Measurements from ENCODE around the gene CISH.

CISH gene

DNA sequence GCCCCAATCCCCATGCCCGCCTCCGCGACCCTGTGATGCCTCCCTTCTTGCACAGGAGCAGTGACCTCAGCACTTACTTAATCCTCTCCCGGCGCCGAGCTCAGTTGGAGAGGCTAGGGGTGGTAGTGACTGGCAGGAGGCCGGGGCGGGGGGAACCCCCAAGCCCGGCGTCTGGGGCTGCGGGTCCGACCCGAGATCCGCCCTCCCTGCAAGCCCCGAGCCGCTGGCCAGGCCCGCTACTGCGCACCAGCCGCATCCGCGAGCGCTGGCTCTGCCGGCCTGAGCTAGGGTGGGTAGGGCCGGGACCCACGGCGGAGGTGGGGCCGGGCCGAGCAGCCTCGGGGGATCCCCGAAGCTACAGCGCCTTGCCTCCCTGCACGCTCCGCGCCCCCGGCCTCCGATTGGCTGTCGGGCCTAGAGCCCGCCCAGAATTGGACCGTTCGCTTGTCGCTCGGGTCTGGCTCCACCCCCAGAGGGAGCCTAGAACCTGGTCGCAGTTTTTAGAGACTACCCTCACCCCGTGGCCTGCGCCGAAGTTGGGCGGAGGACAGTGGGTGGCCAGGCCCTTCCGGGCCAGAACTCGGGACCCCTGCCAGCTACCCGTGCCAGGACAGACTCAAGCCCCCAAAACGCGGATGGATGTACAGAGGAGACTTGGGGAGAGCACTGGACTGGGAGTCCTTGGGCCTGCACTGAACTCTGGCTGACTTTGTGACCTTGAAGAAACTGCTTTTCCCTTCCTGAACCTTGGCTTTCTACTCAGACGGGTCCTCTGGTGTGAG lies 44.0 kb downstream of the CISH start, which contains the start of gene C3orf18:
Gene C3orf18, minus strand, starts transcription at position 362 of the 782 bp plus-strand sequence. CDS start 2,048 bp downstream, outside the sequence.
- TF ChIP-seq Cebpa-rat (IDR thresholded peaks at IDR 0.05), result no peak
- peaks cover 0 to 11% (median 0%) of the 10 kb centered on the region in 11 experiments; a peak in 2 of 22 replicates for H3K27me3 ChIP-seq
- H3K4me3 ChIP-seq, result peak within 1 kb of the TSS; percentile 74 to 98 (median 82)
- peaks cover 37 to 60% (median 48%) of the 10 kb centered on the region in 10 experiments for H3K4me1 ChIP-seq
- peak within 1 kb of the TSS; percentile 64 to 93 (median 85) for H3K9ac ChIP-seq
- H3K27ac ChIP-seq, result peak within 1 kb of the TSS in 10 of 11 experiments; percentile 49 to 93 (median 82); a peak in 19 of 22 replicates
- peak within 1 kb of the TSS; percentile 79 to 96 (median 90) for H3K4me2 ChIP-seq
- H3K36me3 ChIP-seq, result peaks cover 2 to 13% (median 4%) of the 10 kb centered on the region in 11 experiments; a peak in 15 of 22 replicates
- H3K9me3 ChIP-seq (replicated peaks in 1 of 11), result no peaks in the 10 kb centered on the region
- peaks cover 0 to 7% (median 0%) of the 10 kb centered on the region in 11 experiments; a peak in 1 of 22 replicates for H4K20me1 ChIP-seq

DNA sequence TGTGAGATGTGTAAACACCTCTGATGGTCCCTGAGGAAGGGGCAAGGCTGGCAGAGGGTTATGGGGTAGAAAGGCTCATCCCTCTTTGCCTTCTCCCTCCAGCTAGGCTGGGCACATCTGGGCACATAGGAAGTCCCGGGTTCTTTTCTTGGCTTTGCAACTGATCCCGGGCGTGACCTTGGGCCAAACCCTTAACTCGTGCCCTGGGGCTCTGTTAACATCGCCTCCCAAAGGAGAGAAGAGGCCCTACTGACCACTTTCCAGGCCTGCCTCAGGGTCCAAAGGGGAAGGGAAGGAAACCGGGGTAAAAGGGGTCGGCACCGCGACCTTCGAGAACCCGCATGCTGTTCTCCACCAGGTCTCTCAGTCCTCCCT lies 44.6 kb downstream of the CISH start:
- peak overlapping the region; percentile 53 to 98 (median 69) for H3K4me3 ChIP-seq

DNA sequence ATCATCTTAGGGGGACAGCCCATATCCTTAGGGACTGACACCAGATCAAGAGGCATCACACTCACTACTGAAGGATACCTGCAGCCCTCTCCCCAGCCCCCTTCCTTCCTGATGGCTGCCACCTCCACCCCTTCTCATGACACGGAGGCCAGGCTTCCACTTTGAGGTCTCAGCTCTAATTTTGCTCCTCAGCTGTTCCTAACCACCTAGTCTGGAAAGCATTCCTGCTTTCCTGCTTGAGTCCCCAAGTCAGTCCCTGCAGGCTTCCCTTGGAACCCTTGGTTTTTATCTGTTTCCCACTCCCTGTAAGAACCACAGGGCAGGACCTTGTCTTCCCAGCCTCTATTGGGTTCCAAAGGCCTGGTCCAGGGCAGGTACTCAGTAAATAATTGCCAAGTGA lies 47.3 kb downstream of the CISH start:
- Histone ChIP-seq H3K4me2 (no peak overlapping the region), H3K4me1 (peaks cover 22 to 33% (median 26%) of the 10 kb centered on the region in 10 experiments), H3K9ac (no peak overlapping the region; a peak in 1 of 22 replicates), H3K4me3 (no peak overlapping the region), H3K27me3 (peaks cover 0 to 11% (median 0%) of the 10 kb centered on the region in 11 experiments; a peak in 2 of 22 replicates), H3K36me3 (no peaks in the 10 kb centered on the region), H4K20me1 (peaks cover 0 to 7% (median 0%) of the 10 kb centered on the region in 11 experiments; a peak in 1 of 22 replicates), H3K27ac (no peak overlapping the region), H3K9me3 (replicated peaks in 1 of 11) (no peaks in the 10 kb centered on the region)
- no peak for TF ChIP-seq Cebpa-rat (IDR thresholded peaks at IDR 0.05)

More for the DNA sequence above, 44.6 kb downstream of the CISH start:
- Histone ChIP-seq H3K4me2 (peak overlapping the region; percentile 79 to 96 (median 90)), H3K9ac (peak overlapping the region; percentile 64 to 75 (median 70)), H3K27ac (peak overlapping the region in 7 of 11 experiments; percentile 49 to 93 (median 56); a peak in 12 of 22 replicates), H3K4me1 (peaks cover 35 to 54% (median 42%) of the 10 kb centered on the region in 10 experiments), H3K9me3 (replicated peaks in 1 of 11) (no peaks in the 10 kb centered on the region), H3K27me3 (peaks cover 0 to 11% (median 0%) of the 10 kb centered on the region in 11 experiments; a peak in 2 of 22 replicates), H4K20me1 (peaks cover 0 to 7% (median 0%) of the 10 kb centered on the region in 11 experiments; a peak in 1 of 22 replicates), H3K36me3 (peaks cover 0 to 10% (median 0%) of the 10 kb centered on the region in 11 experiments; a peak in 2 of 22 replicates)
- TF ChIP-seq Cebpa-rat (IDR thresholded peaks at IDR 0.05), result no peak

DNA sequence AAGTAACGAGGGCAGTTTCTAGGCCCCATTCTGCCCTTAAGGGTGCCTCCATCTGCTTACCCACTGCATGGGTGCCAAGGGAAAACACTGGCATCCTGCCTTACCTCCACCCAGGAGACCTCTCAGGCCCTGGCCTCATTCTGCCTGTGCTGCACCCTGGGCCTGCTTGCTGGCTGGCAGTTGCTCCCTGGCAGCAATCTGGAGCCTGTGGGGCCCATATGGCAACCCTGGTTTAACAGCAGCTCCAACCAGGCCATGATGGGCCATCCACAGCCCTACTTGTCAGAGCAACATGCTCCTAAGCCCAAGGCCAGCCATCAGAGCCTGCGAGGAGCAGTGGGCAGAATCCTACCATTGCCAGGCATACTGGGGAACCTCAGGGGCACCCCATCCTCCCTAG lies 47.7 kb downstream of the CISH start:
- H3K4me3 ChIP-seq, result no peak overlapping the region
- H3K4me1 ChIP-seq, result peaks cover 22 to 33% (median 26%) of the 10 kb centered on the region in 10 experiments
- 0 out of 22 replicates have a peak overlapping the region, but pooled peaks of 1 of the 11 experiments have one; percentile 2 for H3K4me2 ChIP-seq
- H3K9ac ChIP-seq, result peak overlapping the region in 3 of 11 experiments; percentile 8 to 24 (median 10); a peak in 1 of 22 replicates
- peaks cover 0 to 7% (median 0%) of the 10 kb centered on the region in 11 experiments; a peak in 1 of 22 replicates for H4K20me1 ChIP-seq
- TF ChIP-seq Cebpa-rat (IDR thresholded peaks at IDR 0.05), result no peak
- peaks cover 0 to 11% (median 0%) of the 10 kb centered on the region in 11 experiments; a peak in 2 of 22 replicates for H3K27me3 ChIP-seq
- H3K36me3 ChIP-seq, result no peaks in the 10 kb centered on the region
- no peaks in the 10 kb centered on the region for H3K9me3 ChIP-seq (replicated peaks in 1 of 11)
- no peak overlapping the region for H3K27ac ChIP-seq

DNA sequence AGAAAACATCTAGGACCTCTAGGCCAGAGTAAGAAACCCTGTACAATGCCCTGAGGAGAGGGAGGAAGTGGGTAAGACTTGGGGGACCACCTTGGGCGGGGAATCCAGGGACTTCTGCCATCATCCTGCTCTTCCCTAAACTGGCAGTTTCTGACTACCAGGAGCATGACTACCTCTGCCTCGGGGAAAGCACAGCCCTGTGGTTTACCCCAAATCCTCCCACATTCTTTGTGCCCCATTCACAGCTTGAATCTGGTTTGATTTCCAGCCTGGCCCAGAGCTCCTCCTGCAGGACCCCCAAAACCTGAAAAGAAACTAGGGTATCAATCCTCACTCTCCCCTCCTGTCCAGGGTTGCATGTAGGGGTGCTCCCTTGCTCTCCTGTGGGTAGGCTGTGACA lies 48.7 kb downstream of the CISH start:
- H3K27me3 ChIP-seq, result peaks cover 0 to 11% (median 0%) of the 10 kb centered on the region in 11 experiments; a peak in 2 of 22 replicates
- H3K4me2 ChIP-seq, result peak overlapping the region in 4 of 11 experiments; percentile 12 to 39 (median 31); a peak in 5 of 22 replicates
- peaks cover 0 to 7% (median 0%) of the 10 kb centered on the region in 11 experiments; a peak in 1 of 22 replicates for H4K20me1 ChIP-seq
- TF ChIP-seq Cebpa-rat (IDR thresholded peaks at IDR 0.05), result no peak
- peak overlapping the region in 2 of 11 experiments; percentile 19 to 51; a peak in 1 of 22 replicates for H3K9ac ChIP-seq
- no peaks in the 10 kb centered on the region for H3K36me3 ChIP-seq
- no peak overlapping the region for H3K4me3 ChIP-seq
- no peak overlapping the region for H3K27ac ChIP-seq
- H3K4me1 ChIP-seq, result peaks cover 12 to 23% (median 16%) of the 10 kb centered on the region in 10 experiments
- H3K9me3 ChIP-seq (replicated peaks in 1 of 11), result no peaks in the 10 kb centered on the region

DNA sequence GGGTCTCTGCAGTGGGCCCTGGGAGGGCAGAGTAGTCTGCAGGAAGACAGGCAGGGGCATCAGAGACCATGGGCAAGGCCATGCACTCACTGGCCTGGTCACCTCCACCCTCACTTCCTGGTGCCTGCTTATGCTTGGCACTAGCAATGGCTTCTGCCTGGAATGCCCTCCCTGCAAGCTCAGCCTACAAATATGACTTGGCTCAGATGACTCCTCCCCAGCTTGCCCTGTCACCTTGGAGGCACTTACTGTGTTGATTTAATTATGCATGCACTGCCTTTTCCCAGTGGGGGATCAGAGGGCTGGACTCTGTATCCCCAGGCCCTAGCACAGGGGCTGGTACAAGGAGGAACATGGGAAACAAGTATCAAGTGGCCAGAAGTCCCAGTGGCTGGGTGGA lies 51.9 kb downstream of the CISH start:
- Histone ChIP-seq H3K4me2 (no peak overlapping the region), H3K9ac (no peak overlapping the region), H3K9me3 (replicated peaks in 1 of 11) (no peaks in the 10 kb centered on the region), H3K4me3 (no peak overlapping the region), H3K27me3 (no peaks in the 10 kb centered on the region), H3K4me1 (peaks cover 0 to 11% (median 2%) of the 10 kb centered on the region in 10 experiments; a peak in 6 of 20 replicates), H4K20me1 (peaks cover 0 to 13% (median 0%) of the 10 kb centered on the region in 11 experiments; a peak in 1 of 22 replicates), H3K27ac (no peak overlapping the region), H3K36me3 (no peaks in the 10 kb centered on the region)
- no peak; a peak in 1 of 22 replicates for TF ChIP-seq Cebpa-rat (IDR thresholded peaks at IDR 0.05)

DNA sequence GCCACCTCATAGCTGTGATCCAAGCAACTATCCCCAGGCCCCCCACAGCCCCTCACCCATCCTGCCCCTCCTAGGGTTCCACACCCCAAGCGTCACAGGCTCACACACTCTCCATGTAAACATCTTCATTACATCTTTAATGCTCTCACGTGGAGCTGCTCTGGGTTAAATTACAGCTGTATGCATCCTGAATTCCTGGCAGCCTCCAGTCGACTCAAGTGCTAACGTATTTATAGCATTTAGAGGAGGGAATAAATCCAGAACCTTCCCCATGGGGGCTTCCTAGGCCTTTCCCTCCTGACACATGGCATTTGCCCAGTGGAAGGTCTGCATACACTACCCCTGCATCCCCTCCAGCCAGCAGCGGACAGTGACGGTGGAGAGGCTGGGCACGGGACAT lies 53.7 kb downstream of the CISH start:
- no peak for TF ChIP-seq Cebpa-rat (IDR thresholded peaks at IDR 0.05)

DNA sequence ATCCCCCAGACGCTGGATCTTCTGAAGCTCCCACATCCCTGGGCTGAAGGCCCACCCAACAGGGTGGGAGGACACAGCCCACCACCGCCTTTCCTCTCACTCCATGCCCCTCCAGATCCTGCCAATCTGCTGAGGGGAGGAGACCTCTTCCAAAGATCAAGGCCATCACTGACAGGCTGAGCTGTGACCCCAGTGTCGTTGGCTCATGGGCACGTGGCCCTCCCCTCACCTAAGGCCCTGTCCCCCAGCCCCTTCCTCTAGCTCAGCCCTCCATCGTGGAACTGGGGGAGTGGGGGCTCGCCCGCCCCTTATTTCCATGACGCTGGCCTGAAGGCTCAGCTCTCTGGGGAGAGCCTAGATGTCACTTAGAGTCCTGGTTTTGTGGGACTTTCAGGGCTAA lies 54.5 kb downstream of the CISH start:
- H3K9ac ChIP-seq, result no peak overlapping the region; a peak in 1 of 22 replicates
- H3K27ac ChIP-seq, result no peak overlapping the region
- H4K20me1 ChIP-seq, result peaks cover 0 to 5% (median 0%) of the 10 kb centered on the region in 11 experiments; a peak in 2 of 22 replicates
- H3K4me2 ChIP-seq, result no peak overlapping the region
- H3K4me3 ChIP-seq, result no peak overlapping the region
- H3K4me1 ChIP-seq, result peaks cover 0 to 4% (median 0%) of the 10 kb centered on the region in 10 experiments; a peak in 1 of 20 replicates
- no peaks in the 10 kb centered on the region for H3K27me3 ChIP-seq
- no peaks in the 10 kb centered on the region for H3K36me3 ChIP-seq
- no peak for TF ChIP-seq Cebpa-rat (IDR thresholded peaks at IDR 0.05)
- H3K9me3 ChIP-seq (replicated peaks in 1 of 11), result no peaks in the 10 kb centered on the region

More for the DNA sequence above, 53.7 kb downstream of the CISH start:
- H4K20me1 ChIP-seq, result peaks cover 0 to 5% (median 0%) of the 10 kb centered on the region in 11 experiments; a peak in 1 of 22 replicates
- H3K4me1 ChIP-seq, result peaks cover 0 to 10% (median 1%) of the 10 kb centered on the region in 10 experiments; a peak in 6 of 20 replicates
- no peak overlapping the region for H3K27ac ChIP-seq
- H3K4me2 ChIP-seq, result no peak overlapping the region
- H3K36me3 ChIP-seq, result no peaks in the 10 kb centered on the region
- no peaks in the 10 kb centered on the region for H3K27me3 ChIP-seq
- no peak overlapping the region for H3K9ac ChIP-seq
- H3K4me3 ChIP-seq, result no peak overlapping the region
- H3K9me3 ChIP-seq (replicated peaks in 1 of 11), result no peaks in the 10 kb centered on the region

Measured in BLaER1 treated with 17β-estradiol and CSF1 and Interleukin-3, amounts not matched to agents 10 nM and 100 nM (cell line).